Stimulated activated CD8-positive, alpha-beta memory T cell treated with anti-CD3 and anti-CD28 coated beads, Interleukin-2, amount 100 ng/mL, for 48 hours (primary cell): ENCODE data around the gene COQ3.
"Not testable (repeated sequence)": the region's sequence is repeated elsewhere in the genome, so short reads cannot be mapped to it uniquely, and the experiment has no call there.

ENCODE experiments used
- DNase-seq, 2 donors: peaks; one replicate each; pipeline ENCODE4 v3.0.0-alpha.2; 2020; ENCODE audit warnings: low read depth in 2 of 2

COQ3 gene

DNA sequence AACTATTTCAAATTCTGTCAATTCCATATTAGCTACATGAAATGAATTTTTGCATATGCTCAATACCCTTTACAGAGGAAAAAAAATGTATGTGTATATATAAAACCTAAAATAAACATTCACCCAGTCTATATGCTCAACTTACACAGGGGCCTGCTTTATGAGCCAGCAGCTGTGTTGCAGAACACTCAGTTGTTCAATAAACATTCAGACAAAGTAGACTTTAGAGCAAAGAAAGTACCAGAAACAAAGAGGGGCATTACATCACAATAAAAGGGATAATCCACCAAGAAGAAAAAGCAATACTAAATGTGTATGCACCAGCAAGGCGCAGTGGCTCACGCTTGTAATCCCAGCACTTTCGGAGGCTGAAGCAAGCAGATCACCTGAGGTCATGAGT is 9.5 kb downstream of the COQ3 start:
- no peak for DNase-seq

GRCh38 chr6:99378636-99379035 is 15.4 kb downstream of the COQ3 start:
- DNase-seq: no peak

GRCh38 chr6:99369533-99369932 is 24.5 kb downstream of the COQ3 start:
- no peak for DNase-seq

- DNase-seq: no peak
Measured at GRCh38 chr6:99366852-99367251, 27.1 kb downstream of the COQ3 start.

GRCh38 chr6:99364026-99364425 is 30.0 kb downstream of the COQ3 start:
- no peak for DNase-seq

GRCh38 chr6:99362678-99363268 is 31.2 kb downstream of the COQ3 start:
- DNase-seq: no peak

DNA sequence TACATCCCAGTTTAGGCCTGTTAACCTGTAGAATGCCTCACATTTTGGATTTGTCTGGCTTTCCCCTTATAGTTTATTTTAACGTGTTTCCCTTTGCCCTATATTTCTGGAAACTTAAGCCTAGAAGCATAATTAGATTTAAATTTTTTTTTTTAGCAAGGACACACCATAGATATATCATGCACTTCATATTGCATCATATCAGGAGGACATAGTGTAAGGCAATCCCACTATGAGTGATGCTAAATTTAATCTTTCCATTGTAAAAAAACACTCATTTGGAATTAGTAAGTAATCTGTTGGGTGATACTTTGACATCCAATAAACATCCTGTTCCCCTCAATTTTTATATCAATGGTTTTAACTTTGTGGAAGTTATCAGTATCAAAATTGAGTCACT is 34.2 kb downstream of the COQ3 start:
- no peak for DNase-seq

- no peak for DNase-seq
Measured at GRCh38 chr6:99356641-99357040, 37.4 kb downstream of the COQ3 start.

DNA sequence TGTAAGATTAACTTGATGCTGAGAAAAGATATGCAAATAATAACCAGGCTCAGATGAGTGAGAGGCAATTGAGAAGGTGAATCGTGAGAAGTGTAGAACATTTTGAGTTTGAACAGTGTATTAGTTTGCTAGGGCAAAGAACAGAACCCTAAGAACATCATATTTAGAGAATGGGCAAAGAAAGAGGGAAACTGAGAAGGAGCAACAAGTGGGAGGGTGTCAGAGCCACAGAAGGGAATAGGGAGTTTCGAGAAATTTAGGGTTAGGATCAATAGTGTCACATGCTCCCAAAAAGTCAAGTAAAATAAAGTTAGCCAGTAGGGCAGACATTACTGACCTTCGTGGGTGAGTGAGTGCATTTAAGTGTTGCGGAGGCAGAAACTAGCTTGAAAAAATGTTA is 39.0 kb downstream of the COQ3 start:
- DNase-seq: no peak

DNA sequence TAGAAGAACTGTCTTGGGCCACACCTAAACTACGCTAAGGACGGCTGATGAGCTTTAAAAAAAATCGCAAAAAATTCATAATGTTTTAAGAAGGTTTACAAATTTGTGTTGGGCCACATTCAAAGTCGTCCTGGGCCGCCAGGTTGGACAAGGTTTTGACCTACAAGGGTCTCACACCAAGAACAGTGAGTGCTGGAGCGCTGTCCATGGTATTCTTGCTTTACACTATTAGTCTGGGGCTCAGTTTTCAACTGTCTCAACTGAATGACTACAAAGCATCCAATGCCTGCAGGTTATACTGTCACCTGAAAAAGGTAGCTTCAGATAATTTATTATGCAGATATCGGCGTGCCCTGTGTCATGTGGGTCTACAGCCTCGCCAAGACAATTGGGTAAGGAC is 40.9 kb downstream of the COQ3 start:
- no peak for DNase-seq

- no peak for DNase-seq
Measured at GRCh38 chr6:99350573-99350972, 43.4 kb downstream of the COQ3 start.

- no peak for DNase-seq
Measured at GRCh38 chr6:99349171-99350141, 44.5 kb downstream of the COQ3 start, which contains the start of gene FAXC. Gene FAXC, minus strand, starts transcription at chr6:99349674. Its CDS starts 302 bp downstream, at chr6:99349372.

DNA sequence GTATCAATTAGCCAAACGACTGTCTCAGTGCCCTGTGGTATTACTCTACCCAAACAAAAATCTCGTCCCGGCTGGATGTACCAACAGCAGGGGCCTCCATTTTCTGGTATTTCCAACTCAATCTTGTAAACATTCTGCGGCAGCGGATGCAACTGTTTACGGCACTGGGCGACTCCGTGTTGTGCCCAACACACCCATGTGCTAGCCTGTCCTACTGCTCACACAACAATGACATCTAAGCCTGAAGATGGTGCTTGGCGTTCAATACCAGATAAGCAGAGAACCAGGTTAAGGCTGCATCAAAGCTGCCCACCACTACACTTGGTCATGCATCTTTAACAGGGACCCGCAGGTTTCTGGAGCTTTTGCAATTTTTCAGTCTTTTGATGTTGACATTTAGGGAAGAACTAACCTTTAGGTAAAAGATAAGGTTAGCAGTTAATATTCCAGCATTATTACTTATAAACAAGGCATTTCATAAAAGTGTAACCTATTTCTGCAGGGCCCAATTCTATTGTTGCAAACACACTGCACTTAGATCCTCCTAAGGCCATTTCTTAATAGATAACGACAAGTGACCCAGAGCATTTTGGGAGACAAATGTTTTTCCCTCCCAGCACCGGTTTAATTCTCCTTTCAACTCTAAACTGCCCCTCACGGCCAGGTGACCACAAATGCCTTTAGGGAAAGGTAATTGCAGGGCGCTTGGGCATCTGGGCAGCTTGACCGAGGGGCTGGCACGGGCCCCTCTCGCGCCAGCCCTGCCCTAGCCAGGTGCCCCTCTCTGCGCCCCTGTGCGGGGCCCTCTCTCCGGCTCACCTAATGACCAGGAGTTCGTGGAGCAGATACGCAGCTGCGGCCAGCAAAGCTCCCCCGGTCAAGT is 45.5 kb downstream of the COQ3 start:
- DNase-seq: no peak

GRCh38 chr6:99347804-99348203 is 46.2 kb downstream of the COQ3 start:
- DNase-seq: no peak

DNA sequence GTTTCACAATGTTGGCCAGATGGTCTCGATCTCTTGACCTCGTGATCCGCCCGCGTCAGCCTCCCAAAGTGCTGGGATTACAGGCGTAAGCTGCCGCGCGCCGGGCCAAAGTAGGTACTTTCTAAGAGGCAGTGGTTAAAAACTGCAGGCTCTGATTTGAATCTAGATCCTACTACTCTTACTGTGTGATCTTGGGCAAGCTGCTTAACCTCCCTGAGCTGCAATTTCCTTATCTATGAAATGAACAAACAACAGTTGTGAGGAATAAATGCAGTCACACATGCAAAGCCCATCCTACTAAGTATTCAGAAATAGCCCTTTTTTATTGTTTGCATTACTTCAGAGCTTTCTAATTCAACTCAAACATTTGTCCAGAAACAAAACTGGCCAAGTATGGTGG is 47.4 kb downstream of the COQ3 start:
- no peak for DNase-seq

DNA sequence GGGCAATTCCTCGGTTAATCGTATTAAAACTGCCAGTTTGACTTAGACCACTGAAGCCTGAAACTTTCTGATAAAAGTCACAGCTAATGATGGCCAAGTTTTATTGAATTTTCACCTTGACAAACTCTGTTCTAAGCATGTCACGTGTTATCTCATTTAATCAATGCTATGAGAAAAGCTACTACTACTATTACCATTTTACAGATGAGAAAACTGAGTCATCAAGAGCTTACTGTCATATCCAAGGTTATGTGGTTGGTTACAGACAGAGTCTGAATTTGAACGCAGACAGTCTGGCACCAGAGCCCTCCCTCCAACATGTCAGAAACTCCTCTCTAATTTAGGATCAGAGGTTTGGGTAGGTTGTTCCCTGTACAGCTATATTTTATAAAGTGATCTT is 48.8 kb downstream of the COQ3 start:
- no peak for DNase-seq

GRCh38 chr6:99344289-99344688 is 49.7 kb downstream of the COQ3 start:
- no peak for DNase-seq

DNA sequence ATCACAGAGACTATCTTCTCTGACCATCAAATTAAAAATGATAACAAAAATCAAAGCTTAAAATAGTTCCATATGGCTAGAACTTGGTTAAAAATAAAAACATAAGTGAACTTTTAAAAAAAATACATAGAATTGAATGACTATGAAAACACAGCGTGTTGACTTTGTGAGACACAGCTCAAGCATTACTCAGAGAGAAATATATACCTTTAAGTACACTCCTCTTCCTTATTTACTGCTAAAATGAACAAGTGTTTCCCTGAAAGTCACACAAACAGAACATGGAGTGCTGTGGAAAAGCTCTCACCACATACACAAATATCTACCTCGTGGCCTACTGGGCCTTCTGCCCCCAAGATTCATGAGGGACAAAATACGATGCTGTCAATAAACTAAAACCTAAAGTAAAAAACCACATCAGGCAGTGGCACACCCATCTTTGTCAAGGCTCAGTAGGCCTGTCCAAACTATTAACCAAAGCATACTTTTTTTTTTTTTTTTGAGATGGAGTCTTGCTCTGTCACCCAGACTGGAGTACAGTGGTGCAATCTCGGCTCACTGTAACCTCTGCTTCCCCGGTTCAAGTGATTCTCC is 52.0 kb downstream of the COQ3 start:
- no peak for DNase-seq

DNA sequence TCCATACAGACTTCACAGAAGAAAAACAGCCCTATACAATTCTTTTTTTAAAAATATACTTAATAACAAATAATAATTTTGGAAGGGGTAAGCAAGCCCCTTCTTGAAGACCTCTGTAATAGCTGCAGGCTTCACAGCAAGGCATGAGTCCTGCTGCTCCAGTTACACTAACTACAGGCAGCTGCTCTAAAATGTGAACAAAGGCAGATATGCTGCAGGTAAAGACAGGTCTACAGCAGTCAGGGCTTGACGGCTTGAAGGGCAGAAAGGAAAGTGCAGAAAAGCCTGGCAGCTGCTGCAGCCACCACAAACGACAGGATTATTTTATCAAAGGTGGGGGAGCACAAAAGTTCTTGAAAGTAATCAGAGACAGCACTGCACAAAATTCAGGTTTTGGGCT is 55.8 kb downstream of the COQ3 start:
- no peak for DNase-seq

GRCh38 chr6:99335298-99335697 is 58.7 kb downstream of the COQ3 start:
- DNase-seq: not testable (repeated sequence)

- DNase-seq: no peak
Measured at GRCh38 chr6:99334526-99335127, 59.4 kb downstream of the COQ3 start.
